HepG2 (cell line): ENCODE data around the gene TNS4. TPM values are rescaled to one million over a fixed set of nuclear protein-coding genes. Genes with fewer than 3 reads are reported as not detected.
A peak's percentile ranks its signal among the peaks of the same experiment; 100 is the strongest.

ENCODE experiments used
- ARID2 ChIP-seq: sonication (generic); formaldehyde crosslinking; IDR thresholded peaks from 2 replicates; pipeline ENCODE4 v1.8.1; 2022; ENCODE audit warnings: mild to moderate bottlenecking, missing genetic modification reagents, borderline replicate concordance
- ASH2L ChIP-seq: fragments of 300-600, 200-600 bp; sonication (generic); IDR thresholded peaks from 2 replicates; pipeline ENCODE4 v1.7.0; 2017; ENCODE audit warnings: low read depth, mild to moderate bottlenecking, moderate library complexity, mixed read lengths, low read length; ENCODE audit not compliant: insufficient read length
- CREB3 ChIP-seq: sonication (generic); formaldehyde crosslinking; IDR thresholded peaks from 2 replicates; pipeline ENCODE4 v1.5.0; 2020; ENCODE audit warnings: missing genetic modification reagents
- EP300 ChIP-seq, 3 experiments: sonication (generic) in 1 of 3; formaldehyde crosslinking in 1 of 3; IDR thresholded peaks; 2 replicates each; pipeline versions ENCODE4 v1.5.1 to v1.6.1; 2011 to 2020; ENCODE audit warnings: low read depth in 2 of 3, low read length in 2 of 3, borderline replicate concordance in 1 of 3, improper control_type of control experiment in 1 of 3, mild to moderate bottlenecking in 1 of 3, missing genetic modification reagents in 1 of 3, moderate library complexity in 1 of 3
- FOXM1 ChIP-seq: sonication (generic); formaldehyde crosslinking; IDR thresholded peaks from 2 replicates; pipeline ENCODE4 v1.5.0; 2020; ENCODE audit warnings: missing genetic modification reagents
- GABPA ChIP-seq, 2 experiments: IDR thresholded peaks; 2 replicates each; pipeline ENCODE4 v1.6.1; 2011 to 2016; ENCODE audit warnings: low read depth in 2 of 2, low read length in 1 of 2, missing biosample characterization in 1 of 2, missing genetic modification characterization in 1 of 2
- HDAC1 ChIP-seq: sonication (generic); formaldehyde crosslinking; IDR thresholded peaks from 2 replicates; pipeline ENCODE4 v1.5.1; 2020; ENCODE audit warnings: mild to moderate bottlenecking, missing genetic modification reagents
- LCORL ChIP-seq, 2 experiments: fragments of 450-650 bp in 1 of 2; sonication (generic) in 1 of 2; formaldehyde crosslinking in 1 of 2; IDR thresholded peaks; 2 replicates each; pipeline versions ENCODE4 v1.5.0 to v1.6.1; 2017 to 2020; ENCODE audit warnings: antibody characterized with exemption in 1 of 2, missing genetic modification reagents in 1 of 2
- ONECUT2 ChIP-seq: sonication (generic); formaldehyde crosslinking; IDR thresholded peaks from 2 replicates; pipeline ENCODE4 v1.4.0; 2020; ENCODE audit warnings: missing genetic modification reagents
- PHF5A ChIP-seq: IDR thresholded peaks from one replicate; pipeline ENCODE4 v1.6.1; 2018; ENCODE audit warnings: low read depth, missing genetic modification reagents; ENCODE audit not compliant: unreplicated experiment
- RARA ChIP-seq: IDR thresholded peaks from 2 replicates; pipeline ENCODE4 v1.6.1; 2016; ENCODE audit warnings: missing genetic modification reagents, missing compliant biosample characterization
- REST ChIP-seq, 2 experiments: IDR thresholded peaks; 2 replicates each; pipeline ENCODE4 v1.6.1; 2011 to 2012; ENCODE audit warnings: low read length in 2 of 2, borderline replicate concordance in 1 of 2, low read depth in 1 of 2, mild to moderate bottlenecking in 1 of 2, moderate library complexity in 1 of 2
- RXRA ChIP-seq: sonication (generic); formaldehyde crosslinking; IDR thresholded peaks from 2 replicates; pipeline ENCODE4 v1.5.1; 2020; ENCODE audit warnings: missing genetic modification reagents
- SMAD1 ChIP-seq: sonication (generic); formaldehyde crosslinking; IDR thresholded peaks from 2 replicates; pipeline ENCODE4 v1.4.0; 2020; ENCODE audit warnings: missing genetic modification reagents, low read depth, mild to moderate bottlenecking, borderline replicate concordance
- TAF1 ChIP-seq: sonication (generic); formaldehyde crosslinking; IDR thresholded peaks from 2 replicates; pipeline ENCODE4 v1.4.0; 2020; ENCODE audit warnings: missing genetic modification reagents
- TCF7L2 ChIP-seq: IDR thresholded peaks from 2 replicates; pipeline ENCODE4 v1.6.1; 2011; ENCODE audit warnings: mild to moderate bottlenecking, low read depth, low read length, moderate library complexity
- ZFAT ChIP-seq: sonication (generic); formaldehyde crosslinking; conservative IDR thresholded peaks from 2 replicates; pipeline ENCODE4 v1.8.1; 2023; ENCODE audit warnings: missing genetic modification reagents, inconsistent platforms
- ZFX ChIP-seq: sonication (generic); formaldehyde crosslinking; IDR thresholded peaks from 2 replicates; pipeline ENCODE4 v1.4.0; 2020; ENCODE audit warnings: mild to moderate bottlenecking, low read depth, missing genetic modification reagents, moderate library complexity
- ZGPAT ChIP-seq: IDR thresholded peaks from 2 replicates; pipeline ENCODE4 v1.6.1; 2016; ENCODE audit warnings: mild to moderate bottlenecking
- ZMAT5 ChIP-seq: sonication (generic); formaldehyde crosslinking; IDR thresholded peaks from 2 replicates; pipeline ENCODE4 v1.5.0; 2020; ENCODE audit warnings: mild to moderate bottlenecking, low read depth, missing genetic modification reagents, borderline replicate concordance
- ZNF256 ChIP-seq: sonication (generic); formaldehyde crosslinking; conservative IDR thresholded peaks from 2 replicates; pipeline ENCODE4 v1.4.0; 2020; ENCODE audit warnings: missing genetic modification reagents
- ZNF274 ChIP-seq: sonication (generic); formaldehyde crosslinking; IDR thresholded peaks from 2 replicates; pipeline ENCODE4 v1.5.1; 2020; ENCODE audit warnings: mild to moderate bottlenecking, missing genetic modification reagents
- ZNF761 ChIP-seq: sonication (generic); formaldehyde crosslinking; conservative IDR thresholded peaks from 2 replicates; pipeline ENCODE4 v1.4.0; 2020; ENCODE audit warnings: mild to moderate bottlenecking, missing genetic modification reagents
- polyA plus RNA-seq, 8 experiments: library from polyadenylated mRNA; depleted of rRNA in 3 of 8; stranded (reverse) in 7 of 8; unstranded in 1 of 8; fragments of >200 nt; fragmentation: Illumina TruSeq in 4 of 8; extraction: Trizol in 4 of 8; gene quantifications; 2 replicates each; pipeline versions ENCODE4 v1.2.1 to v1.2.3, GENCODE V29; 2011 to 2016; ENCODE audit warnings: low read depth in 4 of 8, missing spikeins in 1 of 8, mixed read lengths in 1 of 8; ENCODE audit not compliant: insufficient read depth in 1 of 8
- total RNA-seq, 5 experiments: library from RNA; depleted of rRNA; stranded (reverse); fragments of >200 nt; fragmentation: Illumina TruSeq; extraction: Trizol; gene quantifications; 2 replicates each; pipeline ENCODE4 v1.2.3, GENCODE V29; 2016; ENCODE audit warnings: low read depth in 1 of 5

Gene TNS4
- total and polyA plus RNA-seq, 2 of the 13 experiments (the other 11 are each of a cell fraction or from before 2014, with no cell fraction given): 0.58 to 2.1 TPM

- TF ChIP-seq REST (IDR thresholded peaks at IDR 0.05; ENCODE audit: borderline replicate concordance in 1 of 2, low read depth in 1 of 2, low read length in 2 of 2) (no peak), ZFAT (no peak), TCF7L2 (peak; percentile 34; the same call in 1 of the 2 replicates), GABPA (IDR thresholded peaks at IDR 0.05; ENCODE audit: low read depth, low read length) (no peak), GABPA (CRISPR knock-in tag; IDR thresholded peaks at IDR 0.05; ENCODE audit: low read depth) (no peak), ZGPAT (CRISPR knock-in tag) (no peak), ZNF256 (CRISPR knock-in tag) (no peak), CREB3 (CRISPR knock-in tag) (no peak), ASH2L (no peak), ZFX (CRISPR knock-in tag) (0 out of 2 replicates have a peak, but pooled peaks have one; percentile 19), EP300 (IDR thresholded peaks at IDR 0.05; ENCODE audit: low read depth in 2 of 2, low read length in 2 of 2) (peak in 1 of 2 experiments; percentile 64; a peak in 1 of 4 replicates), EP300 (CRISPR knock-in tag; IDR thresholded peaks at IDR 0.05; ENCODE audit: borderline replicate concordance) (peak; percentile 87; the same call in 1 of the 2 replicates), ARID2 (CRISPR knock-in tag) (no peak), HDAC1 (CRISPR knock-in tag) (no peak), PHF5A (no peak), SMAD1 (CRISPR knock-in tag) (no peak), ZMAT5 (no peak), FOXM1 (CRISPR knock-in tag) (no peak), ONECUT2 (CRISPR knock-in tag) (no peak), TAF1 (CRISPR knock-in tag) (no peak), RXRA (peak; percentile 44; the same call in 1 of the 2 replicates), LCORL (IDR thresholded peaks at IDR 0.05) (no peak), LCORL (CRISPR knock-in tag; IDR thresholded peaks at IDR 0.05) (no peak), RARA (CRISPR knock-in tag) (peak; percentile 30; the same call in 1 of the 2 replicates), ZNF274 (CRISPR knock-in tag) (no peak), ZNF761 (CRISPR knock-in tag) (0 out of 2 replicates have a peak, but pooled peaks have one; percentile 7)
These were observed 20.9 kb downstream of the TNS4 start (continued) for GRCh38 chr17:40480501-40481003.
